Astrocyte (in vitro differentiated cells and primary cell): ENCODE measurements around the gene RGS14. TPM values are rescaled to one million over a fixed set of nuclear protein-coding genes. Genes with fewer than 3 reads are reported as not detected.

Experiments
- DNase-seq: peaks from one replicate; pipeline ENCODE4 v3.0.0-alpha.2; 2010; ENCODE audit warnings: low read depth
- FAIRE-seq: peaks from 2 replicates; lab custom pipeline; 2011; peaks lifted over from hg19 to GRCh38; lab: Jason Lieb, UNC
- H2AFZ ChIP-seq: 2 replicates; pipeline ENCODE4 v1.6.0; 2012; ENCODE audit warnings: low read depth, low read length, inconsistent platforms
- H3K27ac ChIP-seq: 2 replicates; pipeline ENCODE4 v1.5.1; 2011; ENCODE audit warnings: low read depth, low read length, inconsistent platforms
- H3K27me3 ChIP-seq: 2 replicates; pipeline ENCODE4 v1.6.0; 2011; ENCODE audit warnings: low read length, inconsistent platforms; ENCODE audit not compliant: insufficient read depth
- H3K36me3 ChIP-seq: 2 replicates; pipeline ENCODE4 v1.5.1; 2011; ENCODE audit warnings: low read length, inconsistent platforms; ENCODE audit not compliant: insufficient read depth
- H3K4me1 ChIP-seq: 2 replicates; pipeline ENCODE4 v1.5.1; 2011; ENCODE audit warnings: low read length, inconsistent platforms; ENCODE audit not compliant: insufficient read depth
- H3K4me2 ChIP-seq: 2 replicates; pipeline ENCODE4 v1.6.0; 2012; ENCODE audit warnings: low read length, inconsistent platforms
- H3K4me3 ChIP-seq: 2 replicates; pipeline ENCODE4 v1.5.1; 2011; ENCODE audit warnings: low read depth, mild to moderate bottlenecking, low read length, inconsistent platforms; ENCODE audit not compliant: insufficient read depth
- H3K79me2 ChIP-seq: 2 replicates; pipeline ENCODE4 v1.6.0; 2012; ENCODE audit warnings: mild to moderate bottlenecking, low read length, inconsistent platforms; ENCODE audit not compliant: insufficient read depth
- H3K9ac ChIP-seq: 2 replicates; pipeline ENCODE4 v1.6.0; 2012; ENCODE audit warnings: mild to moderate bottlenecking, low read length, inconsistent platforms
- H3K9me3 ChIP-seq: 2 replicates; pipeline ENCODE4 v1.5.1; 2012; ENCODE audit warnings: low read depth, mild to moderate bottlenecking, low read length, inconsistent platforms; ENCODE audit not compliant: insufficient read depth
- H4K20me1 ChIP-seq: 2 replicates; pipeline ENCODE4 v1.6.0; 2012; ENCODE audit warnings: low read length, inconsistent platforms; ENCODE audit not compliant: insufficient read depth
- H3K27ac Mint-ChIP-seq: one replicate; pipeline ENCODE4 v1.8.0; 2021; ENCODE audit warnings: mild to moderate bottlenecking, mixed read lengths; ENCODE audit not compliant: unreplicated experiment
- H3K27me3 Mint-ChIP-seq: one replicate; pipeline ENCODE4 v1.8.0; 2021; ENCODE audit warnings: low read depth, mixed read lengths; ENCODE audit not compliant: unreplicated experiment
- H3K36me3 Mint-ChIP-seq: one replicate; pipeline ENCODE4 v1.8.0; 2021; ENCODE audit warnings: low read depth, mixed read lengths; ENCODE audit not compliant: unreplicated experiment
- H3K4me1 Mint-ChIP-seq: one replicate; pipeline ENCODE4 v1.8.0; 2021; ENCODE audit warnings: low read depth, mixed read lengths; ENCODE audit not compliant: unreplicated experiment
- H3K4me3 Mint-ChIP-seq: one replicate; pipeline ENCODE4 v1.8.0; 2021; ENCODE audit warnings: mild to moderate bottlenecking, moderate library complexity, mixed read lengths; ENCODE audit not compliant: unreplicated experiment
- H3K9me3 Mint-ChIP-seq: one replicate; pipeline ENCODE4 v1.8.0; 2021; ENCODE audit warnings: mild to moderate bottlenecking, mixed read lengths; ENCODE audit not compliant: unreplicated experiment
- EZH2 ChIP-seq: IDR thresholded peaks from 2 replicates; pipeline ENCODE4 v1.6.1; 2012; ENCODE audit warnings: mild to moderate bottlenecking, low read length, inconsistent platforms; ENCODE audit not compliant: insufficient read depth
- total RNA-seq: library from RNA; stranded (reverse); gene quantifications from 2 replicates; pipeline ENCODE4 v1.2.1, GENCODE V29; 2021
- TF ChIP-seq, protein P1 (sequence below): IDR thresholded peaks from 2 replicates; pipeline ENCODE4 v1.5.1; 2011; ENCODE audit warnings: low read depth, mild to moderate bottlenecking, inconsistent platforms, low read length, moderate library complexity; ENCODE audit not compliant: insufficient read depth

The RGS14 gene
- total RNA-seq, 1 donor from 2014 or later = 7.8 TPM

DNA sequence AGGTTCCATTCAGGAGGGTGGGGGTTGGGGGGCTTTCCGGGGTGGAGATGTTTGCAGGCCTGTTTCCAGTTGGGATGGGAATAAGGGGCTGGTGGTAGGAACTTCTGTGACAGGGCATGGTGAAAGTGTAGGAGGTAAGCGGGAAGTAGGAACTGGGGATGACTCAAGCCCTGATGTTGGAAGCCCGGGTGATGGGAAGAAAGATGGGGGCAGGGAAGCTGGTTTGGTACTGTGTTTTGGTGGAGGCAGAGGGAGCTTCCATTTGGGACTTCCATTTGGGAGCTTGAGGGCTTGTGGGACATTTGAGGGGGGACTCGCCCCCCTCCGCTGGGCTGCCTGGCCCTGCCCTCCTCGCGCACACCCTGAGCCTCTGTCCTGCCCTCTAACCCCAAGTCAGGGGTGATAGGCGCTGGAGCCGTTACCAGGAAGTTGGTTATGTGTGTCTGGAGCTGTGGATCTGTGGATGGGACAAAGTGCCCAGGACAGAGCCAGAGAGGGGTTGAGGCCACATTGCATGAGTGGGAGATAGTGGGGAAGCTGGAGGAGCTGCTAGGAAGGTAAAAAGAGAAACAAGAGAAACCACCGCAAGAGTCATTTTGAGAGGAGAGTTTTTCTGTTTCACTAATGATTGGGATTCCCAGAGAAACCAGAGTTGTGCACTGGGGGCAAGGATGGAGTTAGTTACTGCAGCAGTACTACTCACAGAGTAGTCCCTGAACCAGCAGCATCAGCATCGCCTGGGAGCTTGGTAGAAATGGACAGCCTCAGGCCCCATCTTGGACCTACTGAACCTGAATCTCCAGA, 6.6 kb downstream of the RGS14 start:
- H3K4me2 ChIP-seq = no peak overlapping the region
- Mint-ChIP-seq H3K4me3 (no peak overlapping the region), H3K36me3 (peaks cover 11% of the 10 kb centered on the region), H3K4me1 (peaks cover 6% of the 10 kb centered on the region), H3K27ac (no peak overlapping the region), H3K27me3 (peaks cover 23% of the 10 kb centered on the region), H3K9me3 (peaks cover 3% of the 10 kb centered on the region)
- H3K9me3 ChIP-seq = no peaks in the 10 kb centered on the region
- H3K9ac ChIP-seq = no peak overlapping the region
- no peaks in the 10 kb centered on the region for H3K79me2 ChIP-seq
- peaks cover 7% of the 10 kb centered on the region for H3K27me3 ChIP-seq
- H3K4me1 ChIP-seq = peaks cover 20% of the 10 kb centered on the region
- no peak for TF ChIP-seq EZH2
- TF ChIP-seq, protein P1, sequence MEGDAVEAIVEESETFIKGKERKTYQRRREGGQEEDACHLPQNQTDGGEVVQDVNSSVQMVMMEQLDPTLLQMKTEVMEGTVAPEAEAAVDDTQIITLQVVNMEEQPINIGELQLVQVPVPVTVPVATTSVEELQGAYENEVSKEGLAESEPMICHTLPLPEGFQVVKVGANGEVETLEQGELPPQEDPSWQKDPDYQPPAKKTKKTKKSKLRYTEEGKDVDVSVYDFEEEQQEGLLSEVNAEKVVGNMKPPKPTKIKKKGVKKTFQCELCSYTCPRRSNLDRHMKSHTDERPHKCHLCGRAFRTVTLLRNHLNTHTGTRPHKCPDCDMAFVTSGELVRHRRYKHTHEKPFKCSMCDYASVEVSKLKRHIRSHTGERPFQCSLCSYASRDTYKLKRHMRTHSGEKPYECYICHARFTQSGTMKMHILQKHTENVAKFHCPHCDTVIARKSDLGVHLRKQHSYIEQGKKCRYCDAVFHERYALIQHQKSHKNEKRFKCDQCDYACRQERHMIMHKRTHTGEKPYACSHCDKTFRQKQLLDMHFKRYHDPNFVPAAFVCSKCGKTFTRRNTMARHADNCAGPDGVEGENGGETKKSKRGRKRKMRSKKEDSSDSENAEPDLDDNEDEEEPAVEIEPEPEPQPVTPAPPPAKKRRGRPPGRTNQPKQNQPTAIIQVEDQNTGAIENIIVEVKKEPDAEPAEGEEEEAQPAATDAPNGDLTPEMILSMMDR = no peak
- H2AFZ ChIP-seq = no peak overlapping the region
- no peaks in the 10 kb centered on the region for H4K20me1 ChIP-seq
- DNase-seq = no peak
- FAIRE-seq = no peak
- H3K36me3 ChIP-seq = no peaks in the 10 kb centered on the region
- H3K27ac ChIP-seq = no peak overlapping the region
- H3K4me3 ChIP-seq = no peak overlapping the region

DNA sequence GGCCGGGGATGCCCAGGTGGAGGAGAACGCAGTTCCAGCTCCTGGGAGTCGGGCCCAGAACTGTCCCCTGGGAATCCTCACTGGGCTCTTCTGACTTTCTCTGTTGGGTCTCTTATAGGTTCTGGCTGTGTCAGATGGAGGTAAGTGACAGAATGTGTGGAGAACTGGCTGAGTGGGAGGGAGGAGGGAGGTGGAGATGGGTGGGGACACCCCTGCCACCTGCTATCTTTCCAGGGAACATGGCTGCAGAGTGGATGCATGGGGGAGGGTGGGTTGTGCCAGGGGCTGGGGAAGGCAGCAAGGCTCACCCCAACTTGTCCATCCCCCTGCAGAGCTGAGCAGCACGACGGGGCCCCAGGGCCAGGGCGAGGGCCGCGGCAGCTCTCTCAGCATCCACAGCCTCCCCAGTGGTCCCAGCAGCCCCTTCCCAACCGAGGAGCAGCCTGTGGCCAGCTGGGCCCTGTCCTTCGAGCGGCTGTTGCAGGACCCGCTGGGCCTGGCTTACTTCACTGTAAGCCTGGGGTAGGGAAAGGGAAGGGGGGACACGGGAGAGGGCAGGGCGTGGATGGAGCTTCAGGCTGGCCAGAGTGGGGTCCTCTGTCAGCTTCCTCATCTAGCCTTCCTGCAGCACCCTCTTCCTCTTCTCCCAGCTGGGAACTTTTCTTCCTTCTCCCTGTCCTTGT, 8.3 kb downstream of the RGS14 start:
- H3K9me3 Mint-ChIP-seq = peaks cover 3% of the 10 kb centered on the region
- H3K27ac Mint-ChIP-seq = peak overlapping the region; percentile 89
- peaks cover 6% of the 10 kb centered on the region for H3K4me1 Mint-ChIP-seq
- peak overlapping the region; percentile 83 for H3K4me3 Mint-ChIP-seq
- peaks cover 7% of the 10 kb centered on the region for H3K27me3 ChIP-seq
- peaks cover 9% of the 10 kb centered on the region for H3K36me3 Mint-ChIP-seq
- no peaks in the 10 kb centered on the region for H3K79me2 ChIP-seq
- peaks cover 20% of the 10 kb centered on the region for H3K4me1 ChIP-seq
- H3K4me2 ChIP-seq = peak overlapping the region; percentile 95
- no peak overlapping the region for H3K27ac ChIP-seq
- no peaks in the 10 kb centered on the region for H3K36me3 ChIP-seq
- H4K20me1 ChIP-seq = no peaks in the 10 kb centered on the region
- no peaks in the 10 kb centered on the region for H3K9me3 ChIP-seq
- FAIRE-seq (no peak), DNase-seq (no peak)
- peak overlapping the region; percentile 78 for H3K9ac ChIP-seq
- peaks cover 13% of the 10 kb centered on the region for H3K27me3 Mint-ChIP-seq
- no peak overlapping the region for H3K4me3 ChIP-seq
- peak overlapping the region; percentile 97 for H2AFZ ChIP-seq
- TF ChIP-seq EZH2 = no peak
- TF ChIP-seq, protein P1 = no peak
